HG03175 (cell line): ENCODE results near the gene CCDC39.
A peak's percentile ranks its signal among the peaks of the same experiment; 100 is the strongest.

Experiments used
- ATAC-seq: cut with Tn5 transposase; IDR thresholded peaks from one replicate; pipeline ENCODE4 v1.9.1; 2021; ENCODE audit warnings: mild to moderate bottlenecking, moderate library complexity; ENCODE audit not compliant: unreplicated experiment

Gene CCDC39

DNA sequence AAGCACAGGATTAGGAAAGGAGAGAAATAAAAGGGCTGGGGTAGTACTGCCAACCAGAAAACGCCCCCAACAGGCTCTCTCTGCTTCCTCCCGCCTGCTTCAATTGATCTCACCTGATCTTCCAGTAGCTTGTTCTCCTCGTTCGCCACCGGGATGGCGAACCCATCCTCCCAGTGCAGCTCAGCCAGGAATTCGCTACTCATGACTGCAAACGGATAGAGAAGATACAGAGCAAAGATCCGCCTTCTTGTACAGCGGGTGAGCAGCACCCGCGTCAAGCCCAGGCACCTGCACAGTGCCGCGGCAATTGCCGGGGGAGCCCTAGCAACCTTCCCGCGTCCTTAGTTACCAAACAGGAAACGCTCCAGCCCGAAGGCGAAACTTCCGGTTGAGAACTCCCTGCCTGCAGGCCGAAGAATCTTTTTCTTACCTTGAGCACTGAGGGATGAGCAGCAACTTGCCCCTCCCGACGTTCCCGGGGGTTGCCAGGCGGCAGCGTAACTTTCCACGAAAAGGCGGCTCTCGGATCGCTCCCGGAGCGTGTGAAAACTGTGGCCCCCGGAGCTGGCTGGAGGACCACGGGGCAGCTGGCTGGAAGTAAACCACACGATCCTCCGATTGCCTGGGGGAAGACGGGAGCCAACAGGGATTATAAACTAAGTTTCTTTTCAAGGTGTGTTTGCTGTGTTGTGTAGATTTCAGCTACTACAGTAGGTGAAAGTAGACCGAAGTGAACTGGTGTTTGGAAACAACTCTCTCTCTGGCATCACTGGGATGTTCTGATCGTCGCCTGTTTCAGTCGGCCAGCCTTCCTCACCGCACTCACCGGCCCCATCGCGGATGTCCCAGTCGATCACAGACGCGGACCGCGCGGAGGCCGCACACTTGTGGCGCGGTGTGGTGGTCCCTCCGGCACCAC lies at the start of gene CCDC39:
Gene CCDC39 (minus strand): TSS at position 312 of the 919 bp plus-strand sequence. CDS start 109 bp downstream, at position 203.
- peak; percentile 91 for ATAC-seq

- ATAC-seq, result no peak
Measured at GRCh38 chr3:180720012-180720411, 40.7 kb upstream of the CCDC39 start.

- no peak for ATAC-seq
Measured at GRCh38 chr3:180707896-180708295, 28.6 kb upstream of the CCDC39 start.

GRCh38 chr3:180705619-180706018 lies 26.3 kb upstream of the CCDC39 start:
- ATAC-seq, result no peak

DNA sequence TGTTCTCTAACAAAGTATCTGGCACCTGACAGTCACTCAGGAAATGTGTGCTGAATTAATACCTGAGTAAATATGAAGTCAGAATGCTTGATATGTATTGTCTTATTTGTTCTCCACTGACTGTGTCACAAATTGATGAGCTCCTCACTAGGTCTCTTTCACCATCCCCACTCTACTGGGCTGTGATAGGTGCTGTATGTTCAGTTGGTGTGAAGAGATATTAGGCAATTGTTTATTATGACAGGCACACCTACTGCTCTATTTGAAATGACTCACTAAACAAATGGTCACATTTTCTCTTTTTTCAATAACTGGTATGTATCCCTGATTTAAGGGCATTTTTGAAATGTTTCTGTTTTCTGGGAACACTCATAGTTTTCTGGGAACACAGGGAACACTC lies 25.2 kb upstream of the CCDC39 start:
- no peak for ATAC-seq

DNA sequence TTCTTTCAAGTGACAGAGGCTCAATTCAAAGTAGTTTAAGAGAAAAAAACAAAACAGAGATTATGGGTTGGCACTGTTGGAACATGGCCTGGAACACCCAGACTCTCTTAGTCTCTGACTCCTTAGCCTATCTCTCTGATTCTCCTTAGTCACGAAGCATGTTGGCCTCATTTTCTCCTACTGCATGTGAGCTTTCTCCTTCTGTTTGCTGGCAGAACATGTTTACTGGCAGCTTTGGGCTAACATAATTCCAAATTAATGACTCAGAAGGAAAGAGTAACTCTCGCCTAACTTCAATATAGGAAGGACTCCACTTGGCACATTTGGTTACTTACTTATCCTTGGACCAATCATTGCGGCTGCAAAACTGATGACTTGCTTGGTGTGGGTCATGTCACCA lies 21.7 kb upstream of the CCDC39 start:
- ATAC-seq, result no peak

GRCh38 chr3:180698760-180699270 lies 19.5 kb upstream of the CCDC39 start:
- no peak for ATAC-seq

- no peak for ATAC-seq
Measured at GRCh38 chr3:180694321-180694720, 15.0 kb upstream of the CCDC39 start.

DNA sequence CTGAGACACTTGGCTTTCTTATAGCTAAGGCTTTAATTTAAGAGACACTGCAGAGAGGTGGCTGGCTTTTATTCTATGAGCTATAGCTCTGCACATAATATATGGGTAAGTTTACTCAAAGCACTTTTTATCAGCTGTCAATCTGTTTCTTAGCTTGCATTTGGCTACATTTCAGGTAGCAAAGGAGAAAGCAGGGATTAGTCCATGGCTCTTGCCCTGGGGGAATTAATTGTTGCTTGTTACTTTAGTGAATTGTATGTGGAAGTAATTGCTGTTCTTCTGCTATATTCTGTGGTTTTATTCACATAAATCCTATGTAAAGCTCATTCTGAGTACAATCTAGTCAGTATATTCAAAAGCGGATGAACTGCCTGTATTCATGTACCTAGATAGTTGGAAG lies 14.4 kb upstream of the CCDC39 start:
- no peak for ATAC-seq

DNA sequence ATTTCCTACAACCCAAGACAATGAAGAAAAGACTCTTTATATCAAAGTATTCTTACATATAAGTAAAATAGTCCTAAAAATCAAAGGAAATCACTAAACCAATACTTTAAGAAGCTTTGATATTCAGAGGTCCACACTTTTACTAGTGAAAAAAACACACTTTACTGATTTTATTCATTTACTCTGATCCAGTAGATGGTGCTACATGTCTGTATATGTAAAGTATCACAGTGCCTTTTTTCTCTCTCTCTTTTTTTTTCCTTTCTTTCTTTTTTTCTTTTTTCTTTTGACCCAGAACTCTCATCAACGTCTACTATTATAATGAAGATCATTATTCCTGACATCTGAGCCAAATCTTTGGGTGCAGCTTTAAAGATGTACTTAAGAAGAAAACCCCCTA lies 10.8 kb upstream of the CCDC39 start:
- no peak for ATAC-seq

- ATAC-seq, result no peak
Measured at GRCh38 chr3:180684807-180685206, 5.5 kb upstream of the CCDC39 start.

- no peak for ATAC-seq
Measured at GRCh38 chr3:180683816-180684215, 4.5 kb upstream of the CCDC39 start.

GRCh38 chr3:180680097-180680430 lies 775 bp upstream of the CCDC39 start:
- ATAC-seq, result peak; percentile 41

DNA sequence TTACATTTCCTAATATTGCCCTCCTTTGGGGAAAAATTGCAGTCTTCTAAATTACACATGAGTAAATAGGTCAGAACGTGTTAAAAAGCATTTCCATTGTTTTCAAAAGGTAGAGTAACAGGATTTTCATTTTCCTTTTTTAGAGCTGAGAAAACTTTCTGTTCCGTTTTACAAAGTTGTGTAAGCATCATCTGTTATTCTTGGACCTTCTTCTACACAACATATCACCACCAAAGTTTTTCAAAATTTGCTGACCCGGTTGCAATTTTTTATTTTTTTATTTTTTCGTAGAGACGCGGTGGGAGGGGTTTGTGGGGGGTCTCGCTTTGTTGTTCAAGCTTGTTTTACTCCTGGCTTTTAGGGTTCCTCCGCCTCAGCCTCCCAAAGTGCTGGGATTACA lies 1.1 kb downstream of the CCDC39 start:
- no peak for ATAC-seq

DNA sequence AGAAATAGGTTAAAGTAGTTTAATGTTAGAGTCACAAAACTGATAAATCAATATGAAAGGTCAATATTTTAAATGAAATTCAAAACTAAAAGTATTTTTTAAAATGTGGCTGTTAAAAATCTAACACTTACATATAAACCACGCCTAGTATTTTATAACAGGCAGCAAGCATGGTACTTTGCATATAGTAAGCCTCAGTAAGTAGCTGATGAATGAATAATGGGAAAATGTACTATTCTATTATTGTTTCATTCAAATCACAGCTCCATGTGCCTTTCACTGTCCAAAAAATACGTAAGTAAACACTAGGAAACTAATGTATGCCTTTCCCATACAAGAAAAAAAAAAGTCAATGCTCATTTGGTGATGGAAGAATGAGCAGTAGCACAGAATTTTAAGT lies 17.8 kb downstream of the CCDC39 start:
- ATAC-seq, result no peak

DNA sequence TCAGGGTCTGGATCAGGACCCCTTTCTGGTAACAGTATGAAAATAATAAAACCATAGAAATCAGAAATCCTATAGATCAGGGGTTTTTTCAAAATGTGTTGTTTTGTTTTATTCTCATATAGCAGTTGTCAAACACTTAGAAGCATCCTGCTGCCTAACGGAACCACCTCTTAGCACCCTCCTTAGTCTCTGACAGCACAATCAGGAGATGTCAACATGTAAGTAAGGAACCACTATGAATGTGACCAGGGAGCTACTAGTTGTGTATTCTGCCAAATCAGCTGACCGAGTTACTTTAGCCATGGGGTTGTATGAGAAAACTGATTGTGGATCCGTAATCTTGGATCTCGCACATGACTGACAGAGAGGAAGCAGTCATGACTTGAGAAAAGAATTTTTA lies 22.2 kb downstream of the CCDC39 start:
- ATAC-seq, result no peak

- no peak for ATAC-seq
Measured at GRCh38 chr3:180656406-180656805, 22.9 kb downstream of the CCDC39 start.

DNA sequence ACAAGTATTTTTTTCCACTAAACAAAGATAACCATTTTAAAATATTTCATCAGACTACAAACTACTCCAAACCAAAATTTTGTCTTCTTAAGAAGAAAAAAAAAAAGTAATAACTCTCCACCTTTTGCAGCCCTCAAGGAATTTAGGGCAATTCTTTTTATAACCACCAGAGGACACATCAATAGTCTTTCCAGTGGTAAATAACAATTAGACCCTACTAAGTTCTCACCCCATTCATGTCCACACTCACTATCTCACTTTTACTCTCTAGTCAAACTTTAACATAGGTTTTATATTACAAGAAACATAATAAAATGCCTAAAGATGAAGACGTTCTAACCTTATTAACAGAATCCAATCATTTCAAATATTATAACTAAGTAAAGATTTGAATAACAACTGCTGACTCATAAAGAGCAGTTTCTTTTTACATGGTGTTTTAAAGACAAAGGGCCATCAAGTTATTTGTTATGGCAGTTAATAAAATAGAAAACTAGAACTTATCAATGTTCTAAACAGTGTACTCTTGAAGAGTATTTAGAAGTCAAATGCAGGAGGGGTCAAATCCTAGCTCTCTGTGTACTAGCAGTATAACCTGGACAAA lies 33.0 kb downstream of the CCDC39 start:
- ATAC-seq, result peak; percentile 62

DNA sequence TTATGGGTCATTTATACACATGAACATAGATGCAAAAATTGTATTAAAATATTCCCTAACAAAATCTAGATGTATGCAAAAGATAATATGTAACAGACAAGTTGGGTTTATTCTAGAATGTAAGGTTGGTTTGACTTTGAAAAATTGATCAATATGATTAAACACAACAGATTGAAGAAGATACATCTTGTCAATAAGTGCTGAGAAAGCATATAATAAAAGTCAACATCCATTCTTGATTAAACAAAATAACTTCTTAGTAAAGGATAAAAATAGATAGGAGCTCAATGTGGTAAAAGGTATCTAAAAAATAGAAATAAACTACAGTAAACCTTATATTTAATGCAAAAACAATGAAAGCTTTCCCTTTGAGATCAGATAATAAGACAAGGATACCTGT lies 38.3 kb downstream of the CCDC39 start:
- ATAC-seq, result no peak

- ATAC-seq, result peak; percentile 46
Measured at GRCh38 chr3:180633722-180634121, 45.6 kb downstream of the CCDC39 start.

DNA sequence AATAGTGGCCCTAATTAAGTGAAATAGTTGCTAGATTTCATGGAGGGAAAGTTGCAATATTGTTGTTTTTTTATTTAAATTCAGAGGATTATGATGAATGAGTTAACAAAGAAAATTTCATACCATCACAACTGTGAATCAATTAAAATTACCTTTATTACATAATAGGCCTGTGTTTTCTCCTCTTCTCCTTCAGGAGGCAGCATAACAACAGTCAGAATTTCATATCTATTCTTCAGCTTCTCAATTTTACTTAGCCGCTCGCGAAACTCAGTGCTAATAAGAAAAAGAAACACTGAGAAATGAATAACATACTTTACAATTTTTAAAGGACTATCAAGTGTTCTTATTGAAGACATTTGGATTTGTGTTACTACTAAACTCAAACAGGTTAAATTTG lies 48.0 kb downstream of the CCDC39 start:
- ATAC-seq, result no peak

DNA sequence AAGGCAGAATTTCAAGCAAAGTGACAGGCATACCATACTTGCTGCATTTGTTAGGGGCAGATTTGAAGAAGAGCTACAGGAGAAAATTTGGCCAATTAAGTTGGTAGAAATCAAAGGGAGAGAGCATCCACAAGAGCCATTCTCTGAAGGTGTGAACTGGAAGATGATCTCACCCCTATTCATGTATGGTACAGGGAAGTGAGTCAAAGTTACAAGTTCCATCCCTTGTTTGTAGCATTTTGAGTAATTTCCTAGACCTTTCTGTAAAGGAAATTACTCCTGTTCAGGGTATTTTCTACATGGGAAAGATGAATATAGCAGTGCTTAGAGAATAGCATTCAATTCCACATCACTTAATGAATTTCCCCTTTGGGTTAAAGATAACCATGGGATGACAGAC lies 48.9 kb downstream of the CCDC39 start:
- no peak for ATAC-seq
